Adipocyte (in vitro differentiated cells): ENCODE data around the gene TXLNB.
"Not testable (repeated sequence)": the region's sequence is repeated elsewhere in the genome, so short reads cannot be mapped to it uniquely, and the experiment has no call there.

Experiments
- DNase-seq: peaks from one replicate; pipeline ENCODE4 v3.0.0-alpha.2; 2015; ENCODE audit warnings: low read depth
- H3K27me3 ChIP-seq: replicated peaks from 2 replicates; pipeline ENCODE4 v1.7.0; 2013; ENCODE audit warnings: mild to moderate bottlenecking, low read length, moderate library complexity; ENCODE audit not compliant: control insufficient read depth, insufficient read depth
- H3K36me3 ChIP-seq: 2 replicates; pipeline ENCODE4 v1.7.0; 2013; ENCODE audit warnings: low read length, mild to moderate bottlenecking, moderate library complexity; ENCODE audit not compliant: control insufficient read depth, insufficient read depth, severe bottlenecking
- H3K4me1 ChIP-seq: 2 replicates; pipeline ENCODE4 v1.7.0; 2013; ENCODE audit warnings: mild to moderate bottlenecking, low read length, moderate library complexity; ENCODE audit not compliant: control insufficient read depth, insufficient read depth
- H3K4me3 ChIP-seq: 2 replicates; pipeline ENCODE4 v1.7.0; 2013; ENCODE audit warnings: mild to moderate bottlenecking, low read length, moderate library complexity
- H3K9ac ChIP-seq: 2 replicates; pipeline ENCODE4 v1.7.0; 2013; ENCODE audit warnings: mild to moderate bottlenecking, low read length, moderate library complexity
- H3K9me3 ChIP-seq: 2 replicates; pipeline ENCODE4 v1.7.0; 2013; ENCODE audit warnings: mild to moderate bottlenecking, low read length, moderate library complexity; ENCODE audit not compliant: control insufficient read depth

Gene TXLNB

DNA sequence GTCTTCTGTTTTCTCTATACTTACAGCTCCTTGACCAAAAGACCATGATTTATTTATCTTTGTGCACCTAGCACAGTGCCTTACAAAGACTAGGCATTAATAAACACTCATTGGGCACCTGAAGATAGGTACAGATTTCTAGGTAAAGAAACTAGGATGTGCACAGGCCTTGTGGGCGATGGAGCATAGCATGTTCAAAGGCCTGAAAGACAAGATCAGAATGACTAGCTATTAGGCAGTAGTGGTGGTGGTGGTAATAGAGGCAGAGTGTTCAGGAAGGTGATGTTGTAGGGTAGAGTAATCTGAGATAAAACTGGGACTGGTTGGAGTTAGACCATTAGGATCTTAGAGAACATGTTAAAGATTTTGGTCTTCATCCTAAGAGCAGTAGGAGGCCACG is 3.9 kb downstream of the TXLNB start:
- H3K4me3 ChIP-seq = no peak overlapping the region
- H3K9me3 ChIP-seq = no peaks in the 10 kb centered on the region
- no peak for DNase-seq
- no peak overlapping the region for H3K9ac ChIP-seq
- no peaks in the 10 kb centered on the region for H3K36me3 ChIP-seq
- peaks cover 10% of the 10 kb centered on the region for H3K4me1 ChIP-seq
- no peaks in the 10 kb centered on the region for H3K27me3 ChIP-seq

DNA sequence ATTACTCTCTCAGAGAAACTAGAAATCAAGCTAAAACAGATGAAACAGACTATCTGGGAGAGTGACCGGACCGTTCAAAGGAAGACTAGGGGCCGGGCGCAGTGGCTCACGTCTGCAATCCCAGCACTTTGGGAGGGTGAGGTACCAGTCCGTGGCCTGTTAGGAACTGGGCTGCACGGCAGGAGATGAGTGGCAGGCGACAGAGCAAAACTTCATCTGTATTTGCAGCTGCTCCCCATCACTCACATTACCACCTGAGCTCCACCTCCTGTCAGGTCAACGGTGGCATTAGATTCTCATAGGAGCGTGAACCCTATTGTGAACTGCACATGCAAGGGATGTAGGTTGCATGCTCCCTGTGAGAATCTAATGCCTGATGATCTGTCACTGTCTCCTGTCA is 5.4 kb downstream of the TXLNB start:
- H3K4me3 ChIP-seq, H3K9ac ChIP-seq, H3K36me3 ChIP-seq, H3K9me3 ChIP-seq, H3K4me1 ChIP-seq, H3K27me3 ChIP-seq, DNase-seq: not testable (repeated sequence)

DNA sequence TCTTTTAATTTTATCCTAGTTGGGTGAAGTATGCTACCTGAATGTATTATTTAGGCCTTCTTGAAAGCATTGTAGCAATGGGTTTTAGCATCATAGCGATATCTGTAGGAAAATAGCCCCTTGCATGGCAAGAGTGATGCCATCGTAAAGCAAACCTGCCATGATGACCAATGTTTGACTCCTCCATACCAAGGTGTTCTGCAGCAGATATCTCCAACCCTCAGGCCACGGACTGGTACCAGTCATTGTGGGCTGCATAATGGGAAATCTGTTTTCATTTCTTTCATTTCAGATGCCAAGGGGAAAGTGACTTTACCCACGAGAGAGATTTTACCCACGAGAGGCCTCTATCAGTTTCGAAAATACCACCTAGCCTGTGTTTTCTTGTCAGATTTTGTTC is 6.2 kb downstream of the TXLNB start:
- Histone ChIP-seq H3K4me1 (peaks cover 2% of the 10 kb centered on the region), H3K36me3 (no peaks in the 10 kb centered on the region), H3K9ac (no peak overlapping the region), H3K9me3 (no peaks in the 10 kb centered on the region), H3K27me3 (no peaks in the 10 kb centered on the region), H3K4me3 (no peak overlapping the region)
- no peak for DNase-seq

DNA sequence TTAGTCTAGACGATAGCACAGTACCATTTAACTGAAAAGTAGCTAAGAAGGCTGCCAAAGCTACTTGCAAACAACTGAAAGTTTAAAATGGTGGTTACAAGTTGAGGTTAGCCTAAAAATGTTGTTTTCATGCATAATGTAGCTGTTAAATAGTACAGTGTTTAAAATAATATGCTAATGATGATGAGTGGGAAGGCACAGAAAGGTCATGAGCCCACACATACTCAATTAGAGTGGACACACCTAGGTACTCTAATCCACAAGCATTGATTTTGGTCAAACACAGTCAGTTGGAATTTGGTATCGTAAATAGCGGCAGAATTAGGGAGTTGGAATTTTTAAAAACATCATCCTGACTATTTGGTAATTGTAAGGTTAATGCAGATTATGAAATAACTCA is 7.0 kb downstream of the TXLNB start:
- Histone ChIP-seq H3K36me3 (no peaks in the 10 kb centered on the region), H3K4me3 (no peak overlapping the region), H3K27me3 (no peaks in the 10 kb centered on the region), H3K9ac (no peak overlapping the region), H3K4me1 (no peaks in the 10 kb centered on the region), H3K9me3 (no peaks in the 10 kb centered on the region)
- DNase-seq = no peak

DNA sequence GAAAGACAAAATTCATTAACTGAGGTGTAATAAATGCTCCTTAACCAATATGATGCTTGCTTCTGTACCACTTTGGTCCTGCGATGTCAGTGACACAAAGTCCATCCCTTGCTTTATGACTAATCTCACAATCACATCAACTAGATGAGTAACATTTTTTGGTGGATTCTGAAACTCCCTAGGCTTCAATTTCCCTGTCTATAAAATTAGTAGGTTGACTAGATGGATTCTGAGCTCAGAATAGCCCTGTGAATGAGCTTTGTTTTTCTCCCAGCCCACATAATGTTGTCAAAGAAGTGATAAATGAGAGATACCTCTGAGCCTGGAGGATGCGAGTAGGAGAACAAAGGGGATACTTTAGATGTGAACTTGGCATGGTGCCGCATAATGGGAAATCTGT is 9.1 kb downstream of the TXLNB start:
- Histone ChIP-seq H3K36me3 (no peaks in the 10 kb centered on the region), H3K9me3 (no peaks in the 10 kb centered on the region), H3K4me3 (no peak overlapping the region), H3K4me1 (no peaks in the 10 kb centered on the region), H3K9ac (no peak overlapping the region), H3K27me3 (no peaks in the 10 kb centered on the region)
- DNase-seq = no peak

DNA sequence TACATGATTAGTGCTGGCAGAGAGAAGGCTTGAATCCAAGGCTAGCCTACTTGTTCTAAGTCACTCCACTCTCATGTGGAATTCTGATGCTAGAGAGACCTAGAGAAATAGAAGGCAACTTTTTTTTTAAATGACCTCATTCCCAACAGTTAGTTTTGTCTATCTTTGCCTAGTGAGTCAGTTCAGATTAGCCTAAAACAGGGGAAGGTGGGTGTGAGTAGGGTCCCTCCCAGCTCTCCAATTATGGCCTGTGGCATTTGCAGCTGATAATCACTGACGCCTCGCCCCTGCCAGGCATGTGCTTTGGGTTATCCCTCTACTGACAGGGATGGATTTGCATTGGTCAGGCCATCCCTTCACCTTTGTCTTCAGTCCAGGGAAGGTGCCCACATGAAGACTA is 13.6 kb downstream of the TXLNB start:
- Histone ChIP-seq H3K36me3 (no peaks in the 10 kb centered on the region), H3K4me1 (no peaks in the 10 kb centered on the region), H3K9ac (no peak overlapping the region), H3K27me3 (no peaks in the 10 kb centered on the region), H3K4me3 (no peak overlapping the region), H3K9me3 (no peaks in the 10 kb centered on the region)
- DNase-seq = no peak

DNA sequence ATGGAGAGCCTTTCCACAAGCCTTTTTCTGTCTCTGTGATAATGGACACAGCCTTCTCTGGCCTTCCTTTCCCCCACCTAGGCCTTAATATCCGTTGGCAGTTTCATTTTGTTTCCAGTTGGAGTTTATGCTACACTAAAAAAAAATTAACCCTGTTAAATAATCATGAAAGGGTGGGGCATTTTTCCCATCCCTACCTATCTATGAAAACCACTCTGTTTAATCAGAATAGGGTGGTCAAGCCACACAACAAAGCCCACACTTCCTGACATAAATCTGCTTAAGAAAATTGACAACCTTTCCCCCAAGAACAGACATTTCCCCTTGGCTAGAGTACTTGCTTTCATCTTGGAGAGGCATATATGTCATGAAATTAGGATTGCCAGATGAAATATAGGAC is 14.2 kb downstream of the TXLNB start:
- no peaks in the 10 kb centered on the region for H3K4me1 ChIP-seq
- no peak overlapping the region for H3K4me3 ChIP-seq
- no peaks in the 10 kb centered on the region for H3K27me3 ChIP-seq
- no peak overlapping the region for H3K9ac ChIP-seq
- no peak for DNase-seq
- H3K36me3 ChIP-seq = no peaks in the 10 kb centered on the region
- no peaks in the 10 kb centered on the region for H3K9me3 ChIP-seq

DNA sequence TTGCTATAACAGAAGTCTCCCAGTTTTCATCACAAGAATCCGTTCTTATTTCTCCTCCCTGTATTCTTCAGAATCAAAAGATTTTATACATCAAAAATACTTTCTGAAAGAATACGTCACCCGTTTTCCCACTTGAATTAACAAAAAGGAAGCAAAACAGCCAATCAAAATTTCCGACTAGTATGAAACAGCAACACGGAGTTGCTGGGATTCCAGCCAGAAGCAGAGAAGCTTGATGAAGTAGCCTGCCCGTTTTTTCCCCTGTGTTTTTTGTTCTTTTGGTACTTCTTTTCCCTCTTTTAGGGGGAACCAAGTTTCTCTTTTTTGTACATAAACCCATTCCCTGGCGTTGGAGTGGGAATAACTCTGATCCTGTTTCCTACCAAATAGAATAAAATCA is 14.6 kb downstream of the TXLNB start:
- Histone ChIP-seq H3K9me3 (no peaks in the 10 kb centered on the region), H3K4me3 (no peak overlapping the region), H3K36me3 (no peaks in the 10 kb centered on the region), H3K4me1 (no peaks in the 10 kb centered on the region), H3K9ac (no peak overlapping the region), H3K27me3 (no peaks in the 10 kb centered on the region)
- no peak for DNase-seq

DNA sequence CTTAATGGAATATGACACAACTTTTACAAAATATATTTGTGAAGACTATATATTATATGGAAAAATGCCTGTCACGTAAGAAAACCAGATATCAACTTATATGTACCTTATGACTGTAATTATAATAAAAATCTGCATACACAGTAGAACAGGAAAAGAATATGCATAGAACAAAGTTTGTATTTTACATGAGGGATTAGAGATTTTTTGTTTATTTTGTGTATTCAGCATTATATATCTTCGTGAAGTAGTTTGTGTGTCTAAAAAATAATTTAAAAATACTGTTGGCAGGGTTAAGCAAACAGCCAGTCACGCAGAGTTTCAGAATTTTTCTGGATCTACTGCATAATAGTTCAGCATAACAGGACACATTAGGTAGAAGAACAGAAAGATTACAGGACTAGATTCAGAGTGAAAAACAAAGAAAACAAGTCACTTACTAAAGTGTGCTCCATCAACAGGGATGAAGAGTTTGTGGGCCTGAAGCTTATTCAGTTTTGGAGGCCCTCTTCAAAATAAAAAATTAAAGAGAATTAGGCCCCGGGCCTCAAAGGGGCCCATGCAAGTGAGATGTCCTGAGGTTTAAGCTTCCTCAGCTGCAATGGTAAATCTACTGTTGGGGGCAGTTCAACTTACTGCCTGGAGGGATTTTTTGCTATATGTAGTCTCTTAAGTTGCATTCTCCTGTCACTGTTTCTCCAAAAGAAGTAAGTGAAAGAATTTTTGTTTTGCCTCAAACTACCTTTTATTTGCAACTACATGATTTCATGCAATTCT is 16.3 kb downstream of the TXLNB start:
- no peaks in the 10 kb centered on the region for H3K9me3 ChIP-seq
- H3K36me3 ChIP-seq = no peaks in the 10 kb centered on the region
- no peak for DNase-seq
- no peaks in the 10 kb centered on the region for H3K27me3 ChIP-seq
- no peaks in the 10 kb centered on the region for H3K4me1 ChIP-seq
- H3K9ac ChIP-seq = no peak overlapping the region
- H3K4me3 ChIP-seq = no peak overlapping the region

DNA sequence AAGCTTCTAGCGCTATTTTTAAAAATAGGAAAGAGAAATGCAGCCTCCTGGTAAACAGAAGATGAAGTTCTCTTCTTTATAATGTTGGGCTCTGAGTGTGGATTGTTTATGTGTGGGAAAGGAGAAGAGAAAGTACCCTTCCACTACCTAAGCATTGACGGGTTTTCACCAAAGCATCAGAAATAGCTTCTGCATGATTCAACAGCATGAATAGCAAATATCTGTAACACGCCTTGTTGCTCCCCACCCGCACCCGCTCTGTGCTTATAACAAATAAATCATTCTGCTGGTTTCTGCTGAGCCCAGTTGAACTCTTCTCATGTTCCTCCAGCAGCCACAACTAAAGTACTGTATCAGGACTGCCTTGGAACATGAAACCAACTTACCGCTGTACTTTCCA is 20.7 kb downstream of the TXLNB start:
- no peaks in the 10 kb centered on the region for H3K27me3 ChIP-seq
- no peak overlapping the region for H3K9ac ChIP-seq
- H3K4me1 ChIP-seq = no peaks in the 10 kb centered on the region
- H3K4me3 ChIP-seq = no peak overlapping the region
- DNase-seq = no peak
- no peaks in the 10 kb centered on the region for H3K9me3 ChIP-seq
- no peaks in the 10 kb centered on the region for H3K36me3 ChIP-seq

DNA sequence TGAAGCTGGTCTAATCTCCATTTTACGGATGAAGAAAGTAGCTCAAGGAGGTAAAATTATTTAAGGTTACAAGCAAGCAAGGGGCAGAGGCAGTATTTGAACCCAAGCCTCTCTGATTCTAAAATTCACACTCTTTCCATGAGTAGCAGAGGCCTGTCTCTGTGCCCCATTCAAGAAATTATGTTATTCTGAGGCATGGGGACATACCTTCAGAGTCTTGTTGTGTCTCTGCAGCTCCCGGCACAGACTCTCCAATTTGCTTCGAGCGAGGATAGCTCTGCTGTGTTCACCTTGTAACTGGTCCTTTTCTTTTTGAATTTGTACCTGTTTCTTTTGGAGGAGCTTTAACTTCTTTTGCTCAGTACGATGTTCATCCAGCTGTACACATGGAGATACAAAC is 21.5 kb downstream of the TXLNB start:
- Histone ChIP-seq H3K9me3 (no peaks in the 10 kb centered on the region), H3K4me3 (no peak overlapping the region), H3K9ac (no peak overlapping the region), H3K36me3 (no peaks in the 10 kb centered on the region), H3K27me3 (no peaks in the 10 kb centered on the region), H3K4me1 (no peaks in the 10 kb centered on the region)
- no peak for DNase-seq

DNA sequence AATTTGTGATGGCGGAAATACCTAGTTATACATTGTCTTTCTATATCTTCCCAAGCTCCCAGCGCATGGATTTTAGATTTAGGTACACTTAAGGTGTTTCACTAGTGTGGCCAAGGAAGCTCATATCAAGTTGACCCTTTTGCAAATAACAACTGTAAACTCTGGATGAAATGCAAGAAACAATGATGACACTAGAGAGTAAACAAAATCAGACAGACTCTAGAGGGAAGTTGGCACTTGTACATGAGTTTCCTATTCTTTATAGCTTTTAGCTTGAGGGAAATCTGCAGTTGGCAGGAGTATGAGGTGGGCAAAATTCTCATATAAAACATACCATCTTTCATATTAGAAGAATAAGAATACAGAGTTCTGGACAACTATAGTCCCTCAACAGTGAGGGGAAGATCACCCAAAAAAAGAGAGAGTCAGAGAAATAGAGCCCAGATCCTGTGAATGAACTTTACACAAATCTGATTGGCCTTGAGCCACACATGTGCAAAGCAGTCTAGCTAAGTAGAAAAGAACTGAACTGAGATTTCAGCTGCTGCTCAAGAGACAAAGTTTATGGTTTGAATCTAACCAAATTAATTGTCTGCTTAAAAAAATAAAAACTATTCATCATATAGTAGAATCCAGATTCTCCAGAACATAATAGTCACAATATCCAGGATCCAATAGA is 26.1 kb downstream of the TXLNB start:
- Histone ChIP-seq H3K9me3 (no peaks in the 10 kb centered on the region), H3K9ac (no peak overlapping the region), H3K4me3 (no peak overlapping the region), H3K4me1 (no peaks in the 10 kb centered on the region), H3K36me3 (no peaks in the 10 kb centered on the region), H3K27me3 (no peaks in the 10 kb centered on the region)
- no peak for DNase-seq
